Measurements from ENCODE around the gene CDKL4.

DNA sequence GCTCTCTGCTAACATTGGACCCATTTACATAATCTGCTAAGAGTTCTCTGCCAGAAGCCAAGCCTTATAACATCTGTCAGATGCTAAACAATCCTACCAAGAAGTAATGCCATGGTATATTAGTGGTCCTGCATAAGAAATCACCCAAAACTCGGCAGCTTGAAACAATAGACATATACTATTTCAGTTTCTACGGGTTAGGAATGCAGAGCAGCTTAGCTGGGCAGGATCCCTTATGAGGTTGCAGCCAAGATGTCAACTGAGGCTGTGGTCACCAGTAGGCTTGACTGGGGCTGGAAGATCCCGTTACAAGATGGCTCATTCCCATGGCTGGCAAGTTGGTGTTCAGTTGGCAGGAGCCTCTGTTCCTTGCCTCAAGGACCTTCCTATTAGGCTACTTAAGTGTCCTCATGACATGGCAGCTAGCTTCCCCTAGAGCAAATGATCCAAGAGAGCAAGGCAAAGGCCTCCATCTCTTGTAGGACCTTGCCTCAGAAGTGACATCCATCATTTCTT is 97.8 kb downstream of the CDKL4 start:
- TF ChIP-seq HDGF (IDR thresholded peaks at IDR 0.05; ENCODE audit: borderline replicate concordance), result no peak
- TF ChIP-seq SUZ12 (IDR thresholded peaks at IDR 0.05), result no peak
- TF ChIP-seq, protein P1, sequence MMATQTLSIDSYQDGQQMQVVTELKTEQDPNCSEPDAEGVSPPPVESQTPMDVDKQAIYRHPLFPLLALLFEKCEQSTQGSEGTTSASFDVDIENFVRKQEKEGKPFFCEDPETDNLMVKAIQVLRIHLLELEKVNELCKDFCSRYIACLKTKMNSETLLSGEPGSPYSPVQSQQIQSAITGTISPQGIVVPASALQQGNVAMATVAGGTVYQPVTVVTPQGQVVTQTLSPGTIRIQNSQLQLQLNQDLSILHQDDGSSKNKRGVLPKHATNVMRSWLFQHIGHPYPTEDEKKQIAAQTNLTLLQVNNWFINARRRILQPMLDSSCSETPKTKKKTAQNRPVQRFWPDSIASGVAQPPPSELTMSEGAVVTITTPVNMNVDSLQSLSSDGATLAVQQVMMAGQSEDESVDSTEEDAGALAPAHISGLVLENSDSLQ (IDR thresholded peaks at IDR 0.05), result no peak
- TF ChIP-seq ZNF384 (IDR thresholded peaks at IDR 0.05), result no peak
- no peak for TF ChIP-seq SP1 (IDR thresholded peaks at IDR 0.05)
- no peak for TF ChIP-seq FOXM1 (IDR thresholded peaks at IDR 0.05; ENCODE audit: borderline replicate concordance)
- no peak for TF ChIP-seq TARDBP (IDR thresholded peaks at IDR 0.05)
- TF ChIP-seq BHLHE40 (IDR thresholded peaks at IDR 0.05; ENCODE audit: borderline replicate concordance), result no peak
- no peak for TF ChIP-seq L3MBTL2 (conservative IDR thresholded peaks at IDR 0.05)
- no peak for TF ChIP-seq FOXK2 (IDR thresholded peaks at IDR 0.05)
- TF ChIP-seq LEF1 (IDR thresholded peaks at IDR 0.05; ENCODE audit: borderline replicate concordance), result no peak
- TF ChIP-seq FOXA1 (IDR thresholded peaks at IDR 0.05), result no peak
